Heart right ventricle (tissue), 16 donors: ENCODE results near the gene CCNE1. TPM values are rescaled to one million over a fixed set of nuclear protein-coding genes. Genes with fewer than 3 reads are reported as not detected.
"Not testable (repeated sequence)": the region's sequence is repeated elsewhere in the genome, so short reads cannot be mapped to it uniquely, and the experiment has no call there.

ENCODE experiments used
- ATAC-seq, 8 donors: fragments of 200-7000 bp; cut with Tn5 transposase; one replicate each; pipeline ENCODE4 v1.9.1; 2020; ENCODE audit warnings: mild to moderate bottlenecking in 8 of 8, moderate library complexity in 8 of 8, moderate number of reproducible peaks in 1 of 8
- DNase-seq, 2 donors: peaks; one replicate each; pipeline ENCODE4 v3.0.0-alpha.2; 2020
- H3K27ac ChIP-seq, 10 donors: fragments of 200-600 bp; sonication (generic) in 2 of 10; one replicate each; pipeline versions ENCODE4 v1.5.0 to v1.8.0; 2020 to 2022; ENCODE audit warnings: mild to moderate bottlenecking in 3 of 10
- H3K27me3 ChIP-seq, 7 donors: fragments of 200-600 bp; one replicate each; pipeline ENCODE4 v1.8.0; 2021 to 2022; ENCODE audit warnings: mild to moderate bottlenecking in 2 of 7
- H3K36me3 ChIP-seq, 9 donors: fragments of 200-600 bp; sonication (generic) in 1 of 9; one replicate each; pipeline versions ENCODE4 v1.5.0 to v1.8.0; 2020 to 2022; ENCODE audit warnings: mild to moderate bottlenecking in 2 of 9
- H3K4me1 ChIP-seq, 9 donors: fragments of 200-600 bp; sonication (generic) in 1 of 9; one replicate each; pipeline versions ENCODE4 v1.5.0 to v1.8.0; 2020 to 2022; ENCODE audit warnings: mild to moderate bottlenecking in 4 of 9
- H3K4me3 ChIP-seq, 10 donors: fragments of 200-600 bp; sonication (generic) in 2 of 10; one replicate each; pipeline versions ENCODE4 v1.5.0 to v1.8.0; 2020 to 2022; ENCODE audit warnings: mild to moderate bottlenecking in 7 of 10, moderate library complexity in 2 of 10
- H3K9me3 ChIP-seq, 11 donors: fragments of 200-600 bp in 10 of 11; sonication (generic) in 2 of 11; one replicate each; pipeline versions ENCODE4 v1.5.0 to v1.8.0; 2013 to 2022; ENCODE audit warnings: mild to moderate bottlenecking in 2 of 11, control low read depth in 1 of 11, moderate library complexity in 1 of 11
- CTCF ChIP-seq, 9 donors: fragments of 200-600 bp; sonication (generic) in 2 of 9; IDR thresholded peaks; one replicate each; pipeline versions ENCODE4 v1.5.0 to v1.8.0; 2021 to 2022; ENCODE audit warnings: antibody characterized with exemption in 9 of 9, mild to moderate bottlenecking in 5 of 9, moderate library complexity in 1 of 9
- WGBS, 2 donors: extraction: QIAGEN DNeasy Blood & Tissue Kit; methylation state at CpG; one replicate each; pipeline ENCODE4 v1.1.7; 2013; ENCODE audit warnings: inconsistent platforms in 1 of 2; 5-methylcytosine and 5-hydroxymethylcytosine counted together
- intact Hi-C, 10 donors: fragments of 100-400 bp; cut with DNase I; formaldehyde crosslinking; loops; one replicate each; pipeline versions ENCODE4 v1.11.1 to v1.14.2; 2022
- polyA plus RNA-seq, 2 donors: library from polyadenylated mRNA; stranded (reverse); fragments of 200-250 nt; gene quantifications; one replicate each; pipeline ENCODE4 v1.2.3, GENCODE V29; 2013
- total RNA-seq, 10 donors: library from RNA; stranded (reverse); fragmentation: NEBNext Ultra II Directional in 3 of 10; extraction: Animal tissue kit (Norgen Biotek cat#: 25700) in 3 of 10; gene quantifications; one replicate each; pipeline versions ENCODE4 v1.2.1 to v1.2.4, GENCODE V29; 2021 to 2023
- donor health status: Arrhythmogenic right ventricular cardiomyopathy.
- donor health status: ischemic (EF 13 %, LVEDD 7.1; RV severe dilation, severe dysfunction).
- donor health status: healthy with polysubstance abuse.
- donor health status: DM: no; HTN: yes; CAD: no.
- donor health status: DM: no; HTN: no; CAD: no.
- donor health status: ischemic (EF 25% LVEDD 6.9; RV normal size, moderate dysfunction).
- donor health status: ischemic (EF 25% LVEDD 5.7; RV mildly dilated, moderate dysfunction).
- donor health status: healthy.
- donor health status: DM: yes; HTN: yes; CAD: no.
- donor health status: Ischemic cardiomyopathy.
- donor health status: ischemic (EF 35%, LVEDD 5.7; RV mildly dilated, moderate dysfunction).
- donor health status: nonischemic (EF 11% LVEDD 7.7; RV severe dilation, severe dysfunction).
- donor health status: DM: yes; HTN: yes; CAD: no.
- donor health status: PGD.
- donor health status: ischemic (EF 29% LVEDD 5.4; RV normal size, mild dysfunction).
- donor health status: nonischemic (EF 23%, LVEDD 6.1; RV moderate dilation, normal function).

Gene CCNE1
- total and polyA plus RNA-seq, 12 donors: 1.4 to 4.0 (median 2.4) TPM

DNA sequence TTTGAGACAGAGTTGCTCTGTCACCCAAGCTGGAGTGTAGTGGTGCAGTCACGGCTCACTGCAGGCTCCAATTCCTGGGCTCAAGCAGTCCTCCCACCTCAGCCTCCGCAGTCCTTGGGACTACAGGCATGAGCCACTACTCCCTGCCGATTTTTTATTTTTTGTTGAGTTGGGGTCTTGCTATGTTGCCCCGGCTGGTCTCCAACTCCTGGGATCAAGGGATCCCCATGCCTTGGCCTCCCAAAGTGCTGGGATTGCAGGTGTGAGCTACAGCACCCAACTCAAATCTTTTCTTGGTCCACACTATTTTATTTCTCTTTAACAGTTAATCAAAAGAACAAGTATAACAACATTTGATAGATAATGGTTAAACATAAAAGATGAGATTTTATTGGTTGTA is 7.5 kb downstream of the CCNE1 start:
- H3K4me3 ChIP-seq: no peak overlapping the region
- DNase-seq (no peak), ATAC-seq (no peak)
- no peaks in the 10 kb centered on the region for H3K4me1 ChIP-seq
- TF ChIP-seq CTCF (IDR thresholded peaks at IDR 0.05): no peak
- 95 to 97% methylated on average over 4 of the region's 4 CpGs for WGBS, 2 donors
- H3K9me3 ChIP-seq: no peaks in the 10 kb centered on the region
- H3K27ac ChIP-seq: no peak overlapping the region
- peaks cover 0 to 47% (median 0%) of the 10 kb centered on the region in 9 donors for H3K36me3 ChIP-seq
- no peaks in the 10 kb centered on the region for H3K27me3 ChIP-seq
- intact Hi-C loops: loop anchor here in 1 of 10 donors (10.0 kb wide), 1 partner anchor 126 kb away; the partner anchor contains the start of gene URI1

- peaks cover 0 to 47% (median 0%) of the 10 kb centered on the region in 9 donors for H3K36me3 ChIP-seq
- WGBS, 2 donors: 95 to 96% methylated on average over 6 of the region's 6 CpGs
- H3K4me3 ChIP-seq: no peak overlapping the region
- intact Hi-C loops: loop anchor here in 1 of 10 donors (10.0 kb wide), 1 partner anchor 125 kb away; the partner anchor contains the start of gene URI1
- no peaks in the 10 kb centered on the region for H3K4me1 ChIP-seq
- DNase-seq (no peak), ATAC-seq (no peak)
- H3K9me3 ChIP-seq: no peaks in the 10 kb centered on the region
- H3K27ac ChIP-seq: no peak overlapping the region
- H3K27me3 ChIP-seq: no peaks in the 10 kb centered on the region
- TF ChIP-seq CTCF (IDR thresholded peaks at IDR 0.05): no peak
Observed at GRCh38 chr19:29819986-29820385, 8.2 kb downstream of the CCNE1 start.

DNA sequence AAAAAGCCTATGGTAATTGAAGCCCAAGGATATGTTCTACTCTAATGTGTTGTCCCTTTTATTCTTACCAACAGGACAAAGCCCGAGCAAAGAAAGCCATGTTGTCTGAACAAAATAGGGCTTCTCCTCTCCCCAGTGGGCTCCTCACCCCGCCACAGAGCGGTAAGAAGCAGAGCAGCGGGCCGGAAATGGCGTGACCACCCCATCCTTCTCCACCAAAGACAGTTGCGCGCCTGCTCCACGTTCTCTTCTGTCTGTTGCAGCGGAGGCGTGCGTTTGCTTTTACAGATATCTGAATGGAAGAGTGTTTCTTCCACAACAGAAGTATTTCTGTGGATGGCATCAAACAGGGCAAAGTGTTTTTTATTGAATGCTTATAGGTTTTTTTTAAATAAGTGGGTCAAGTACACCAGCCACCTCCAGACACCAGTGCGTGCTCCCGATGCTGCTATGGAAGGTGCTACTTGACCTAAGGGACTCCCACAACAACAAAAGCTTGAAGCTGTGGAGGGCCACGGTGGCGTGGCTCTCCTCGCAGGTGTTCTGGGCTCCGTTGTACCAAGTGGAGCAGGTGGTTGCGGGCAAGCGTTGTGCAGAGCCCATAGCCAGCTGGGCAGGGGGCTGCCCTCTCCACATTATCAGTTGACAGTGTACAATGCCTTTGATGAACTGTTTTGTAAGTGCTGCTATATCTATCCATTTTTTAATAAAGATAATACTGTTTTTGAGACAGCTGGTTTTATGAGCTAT is 12.0 kb downstream of the CCNE1 start:
- TF ChIP-seq CTCF (IDR thresholded peaks at IDR 0.05): no peak
- Histone ChIP-seq H3K4me1 (no peaks in the 10 kb centered on the region), H3K4me3 (no peak overlapping the region), H3K27me3 (no peaks in the 10 kb centered on the region), H3K9me3 (no peaks in the 10 kb centered on the region), H3K36me3 (peaks cover 0 to 42% (median 0%) of the 10 kb centered on the region in 9 donors), H3K27ac (no peak overlapping the region)
- no peak for DNase-seq
- intact Hi-C loops: no loop called here
- no peak for ATAC-seq
- WGBS, 2 donors: 97% methylated on average over 20 of the region's 20 CpGs

- DNase-seq, H3K27ac ChIP-seq, H3K4me3 ChIP-seq, ATAC-seq, H3K9me3 ChIP-seq, intact Hi-C loops, H3K27me3 ChIP-seq, H3K4me1 ChIP-seq: not testable (repeated sequence)
- H3K36me3 ChIP-seq: peaks cover 0 to 33% (median 0%) of the 10 kb centered on the region in 9 donors
- WGBS, 2 donors: 97% methylated on average over 8 of the region's 8 CpGs
Observed at GRCh38 chr19:29825263-29825662, 13.5 kb downstream of the CCNE1 start.

DNA sequence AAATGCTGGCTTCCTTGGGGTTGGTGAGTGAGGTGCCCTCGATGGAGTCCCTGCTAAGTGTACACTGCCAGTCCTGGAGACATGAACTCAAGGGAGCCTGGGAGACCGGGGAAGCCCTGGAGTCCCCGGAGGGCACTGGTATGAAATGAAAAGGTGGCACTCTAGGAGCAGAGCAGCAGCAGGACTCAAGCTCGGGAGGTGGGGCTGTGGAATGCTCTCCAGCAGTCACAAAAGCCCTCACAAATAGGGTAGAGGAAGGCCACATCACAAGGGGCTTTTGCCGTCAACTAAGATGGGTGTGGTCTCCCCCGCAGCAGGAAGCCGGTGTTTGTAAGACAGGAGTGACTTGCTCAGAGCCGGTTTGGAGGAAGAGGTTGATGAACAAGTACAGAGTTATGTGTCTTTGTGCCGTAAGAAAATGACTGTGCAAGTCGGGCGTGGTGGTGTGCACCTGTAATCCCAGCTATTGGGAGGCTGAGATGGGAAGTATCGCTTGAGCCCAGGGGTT is 19.3 kb downstream of the CCNE1 start:
- DNase-seq: no peak
- H3K9me3 ChIP-seq: no peaks in the 10 kb centered on the region
- no peaks in the 10 kb centered on the region for H3K36me3 ChIP-seq
- H3K27ac ChIP-seq: peak overlapping the region in 1 of 10 donors; percentile 34
- H3K27me3 ChIP-seq: peaks cover 0 to 25% (median 11%) of the 10 kb centered on the region in 7 donors
- ATAC-seq: no peak
- no peak overlapping the region for H3K4me3 ChIP-seq
- intact Hi-C loops: no loop called here
- no peaks in the 10 kb centered on the region for H3K4me1 ChIP-seq
- 55 to 61% methylated on average over 12 of the region's 12 CpGs for WGBS, 2 donors
- no peak for TF ChIP-seq CTCF (IDR thresholded peaks at IDR 0.05)
